Activated CD4-positive, alpha-beta T cell treated with anti-CD3 and anti-CD28 coated beads, Interleukin-2, amount 10 ng/mL, durations not matched to agents 24 days and 14 days (primary cell): ENCODE data around the gene PAQR7. TPM values are rescaled to one million over a fixed set of nuclear protein-coding genes. Genes with fewer than 3 reads are reported as not detected.

Experiments used
- DNase-seq: peaks from one replicate; pipeline ENCODE4 v3.0.0; 2022
- H3K27ac Mint-ChIP-seq: one replicate; pipeline ENCODE4 v1.8.0; 2022; ENCODE audit warnings: mild to moderate bottlenecking, mixed read lengths
- H3K27me3 Mint-ChIP-seq: one replicate; pipeline ENCODE4 v1.8.0; 2022; ENCODE audit warnings: mixed read lengths
- H3K36me3 Mint-ChIP-seq: one replicate; pipeline ENCODE4 v1.8.0; 2022; ENCODE audit warnings: low read depth, mild to moderate bottlenecking, mixed read lengths
- H3K4me1 Mint-ChIP-seq: one replicate; pipeline ENCODE4 v1.8.0; 2021; ENCODE audit warnings: mixed read lengths
- H3K4me3 Mint-ChIP-seq: one replicate; pipeline ENCODE4 v1.8.0; 2022; ENCODE audit warnings: mild to moderate bottlenecking, moderate library complexity, mixed read lengths
- H3K9me3 Mint-ChIP-seq: one replicate; pipeline ENCODE4 v1.8.0; 2021; ENCODE audit warnings: mixed read lengths
- intact Hi-C: fragments of 100-400 bp; cut with micrococcal nuclease; formaldehyde crosslinking; loops from one replicate; pipeline ENCODE4 v1.15.1; 2023
- total RNA-seq: library from RNA; stranded (reverse); gene quantifications from 2 replicates; pipeline ENCODE4 v1.2.3, GENCODE V29; 2022

Gene PAQR7
- total RNA-seq, 1 donor from 2014 or later: 6.8 TPM

DNA sequence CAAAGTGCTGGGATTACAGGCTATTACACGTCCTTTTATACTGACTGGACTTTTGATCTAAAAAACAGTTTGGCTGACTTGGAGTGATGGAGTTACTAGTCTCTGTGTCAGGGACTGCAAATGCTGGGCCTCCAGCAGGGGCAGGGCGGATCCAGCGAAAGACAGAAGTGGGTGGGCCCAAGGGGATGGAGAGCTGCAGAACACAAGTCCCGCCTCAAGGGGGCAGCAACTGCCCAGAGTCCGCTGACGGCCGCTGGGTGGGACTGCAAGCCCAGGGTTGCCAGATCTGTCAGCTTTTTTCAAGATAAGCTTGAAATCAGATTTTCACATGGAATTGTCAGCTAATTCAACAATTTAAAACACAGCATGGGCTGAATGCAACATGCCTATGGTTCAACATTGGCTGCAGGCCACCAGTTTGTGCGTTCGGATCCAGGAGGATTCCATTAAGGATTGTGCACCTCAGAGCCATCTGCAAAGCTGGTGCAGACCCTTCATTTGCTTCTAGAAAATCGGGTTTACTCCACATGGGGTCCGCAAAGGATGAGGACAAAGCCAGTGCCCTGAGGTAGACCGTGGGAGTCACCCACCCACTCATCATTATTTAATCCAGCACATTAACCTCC lies 20.0 kb upstream of the PAQR7 start:
- H3K27me3 Mint-ChIP-seq: no peaks in the 10 kb centered on the region
- no peak overlapping the region for H3K4me3 Mint-ChIP-seq
- peaks cover 24% of the 10 kb centered on the region for H3K4me1 Mint-ChIP-seq
- no peaks in the 10 kb centered on the region for H3K9me3 Mint-ChIP-seq
- peak; percentile 97 for DNase-seq
- H3K36me3 Mint-ChIP-seq: peaks cover 15% of the 10 kb centered on the region
- peak overlapping the region; percentile 64 for H3K27ac Mint-ChIP-seq
- intact Hi-C loops: loop anchor here (1.0 kb wide), 3 partner anchors 10 to 103 kb away; partner anchors contain the start of gene PAFAH2

DNA sequence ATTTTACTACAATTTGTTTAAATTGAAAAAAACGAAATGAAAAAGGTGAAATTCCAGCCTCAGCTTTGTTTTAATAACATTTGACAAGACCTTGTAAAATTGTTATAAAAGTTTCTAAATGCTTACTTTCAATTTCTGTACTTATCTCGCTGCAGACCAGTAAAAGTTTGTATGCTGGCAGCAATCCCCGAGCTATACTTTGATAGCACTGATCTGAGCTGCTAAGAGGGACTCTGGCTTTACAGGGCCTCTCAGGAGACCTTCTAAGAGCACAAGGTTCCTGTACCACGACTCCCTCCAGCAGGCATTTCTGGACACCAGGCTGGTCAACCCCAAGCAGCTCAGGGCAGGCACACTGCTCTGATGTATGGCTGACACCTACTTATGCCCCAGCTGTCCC lies 17.6 kb upstream of the PAQR7 start:
- H3K36me3 Mint-ChIP-seq: peaks cover 15% of the 10 kb centered on the region
- H3K4me3 Mint-ChIP-seq: no peak overlapping the region
- H3K9me3 Mint-ChIP-seq: no peaks in the 10 kb centered on the region
- no peak overlapping the region for H3K27ac Mint-ChIP-seq
- DNase-seq: no peak
- intact Hi-C loops: no loop called here
- no peaks in the 10 kb centered on the region for H3K27me3 Mint-ChIP-seq
- peaks cover 12% of the 10 kb centered on the region for H3K4me1 Mint-ChIP-seq

DNA sequence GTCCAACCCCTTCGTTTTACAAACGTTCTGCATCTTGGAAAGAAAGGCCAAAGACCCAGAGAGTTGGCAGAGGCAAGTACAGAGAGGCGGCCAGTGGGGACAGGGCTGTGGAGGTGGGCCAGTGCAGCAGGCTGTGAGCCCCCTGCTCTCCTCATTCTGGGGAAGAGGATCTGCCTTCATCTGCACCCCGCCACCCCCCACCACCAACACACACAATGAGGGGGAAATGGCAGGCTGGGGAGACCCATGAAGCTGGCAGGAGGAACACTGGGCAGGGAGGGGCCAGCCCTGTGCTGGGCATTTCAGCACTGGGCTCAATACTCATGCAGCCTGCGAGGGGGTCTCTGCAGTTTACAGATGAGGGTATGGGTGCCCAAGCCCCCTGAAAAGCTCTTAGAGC lies 16.1 kb upstream of the PAQR7 start:
- intact Hi-C loops: no loop called here
- peaks cover 12% of the 10 kb centered on the region for H3K4me1 Mint-ChIP-seq
- no peaks in the 10 kb centered on the region for H3K9me3 Mint-ChIP-seq
- H3K27ac Mint-ChIP-seq: no peak overlapping the region
- no peak for DNase-seq
- H3K36me3 Mint-ChIP-seq: peaks cover 17% of the 10 kb centered on the region
- no peaks in the 10 kb centered on the region for H3K27me3 Mint-ChIP-seq
- H3K4me3 Mint-ChIP-seq: no peak overlapping the region

DNA sequence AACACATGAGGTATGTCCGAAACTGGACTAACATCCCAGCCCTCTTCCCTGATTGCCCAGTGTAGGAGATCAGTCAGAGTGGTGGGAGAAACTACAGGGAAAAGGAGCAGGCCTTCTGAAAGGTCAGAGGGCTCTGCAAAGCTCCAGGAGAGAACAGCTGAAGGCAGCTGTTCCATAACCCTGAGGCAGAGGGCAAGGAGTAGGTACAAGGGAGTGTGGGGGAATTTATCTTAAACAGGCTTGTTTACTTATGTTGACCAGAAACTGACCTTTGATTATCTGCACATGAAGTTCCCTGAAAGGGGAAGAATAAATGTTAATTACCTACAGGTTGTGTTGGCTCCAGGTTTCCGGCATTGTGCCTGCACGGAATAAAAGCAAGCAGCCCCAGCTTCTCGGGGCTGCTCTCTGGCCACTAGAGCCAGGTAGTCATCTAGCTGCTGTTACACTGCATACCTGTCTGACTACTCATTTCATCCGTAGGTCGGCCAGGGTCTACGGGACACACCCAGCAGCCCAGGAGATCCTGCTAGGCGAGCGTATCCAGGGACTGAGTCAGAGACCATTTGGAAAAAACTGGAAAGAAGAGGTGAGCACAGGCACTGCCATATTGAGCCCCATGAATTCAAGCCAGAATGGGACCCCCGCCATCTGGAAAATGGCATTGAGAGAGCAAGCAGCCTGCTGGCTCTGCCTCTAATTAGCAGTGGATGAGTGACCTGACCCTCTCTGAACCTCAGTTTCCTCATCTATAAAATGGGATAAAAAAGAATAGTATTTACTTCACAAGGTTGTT lies 14.9 kb upstream of the PAQR7 start:
- no peak for DNase-seq
- Mint-ChIP-seq H3K27ac (no peak overlapping the region), H3K9me3 (no peaks in the 10 kb centered on the region), H3K4me1 (peaks cover 9% of the 10 kb centered on the region), H3K4me3 (no peak overlapping the region), H3K27me3 (no peaks in the 10 kb centered on the region), H3K36me3 (peaks cover 16% of the 10 kb centered on the region)
- intact Hi-C loops: no loop called here

DNA sequence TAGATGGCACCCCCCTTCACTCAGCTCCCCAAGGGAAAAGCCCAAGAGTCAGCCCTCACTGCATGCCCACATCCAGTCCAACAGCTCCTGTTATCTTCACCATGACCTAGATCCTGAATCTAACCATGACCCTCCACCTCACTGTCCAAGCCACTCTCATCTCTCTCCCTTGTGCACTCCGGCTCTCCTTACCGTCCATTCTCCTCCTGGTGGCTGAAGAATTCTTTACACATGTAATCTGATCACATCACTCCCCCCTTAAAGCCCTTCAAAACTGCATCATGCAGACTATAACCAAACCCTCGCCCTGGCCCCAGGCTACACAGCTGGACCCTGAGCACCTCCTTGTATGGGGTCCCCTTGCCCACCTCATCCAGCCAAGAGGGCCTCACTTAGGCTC lies 14.0 kb upstream of the PAQR7 start:
- Mint-ChIP-seq H3K27me3 (no peaks in the 10 kb centered on the region), H3K4me3 (no peak overlapping the region), H3K27ac (no peak overlapping the region), H3K36me3 (peaks cover 14% of the 10 kb centered on the region), H3K9me3 (no peaks in the 10 kb centered on the region), H3K4me1 (peaks cover 4% of the 10 kb centered on the region)
- intact Hi-C loops: no loop called here
- no peak for DNase-seq

DNA sequence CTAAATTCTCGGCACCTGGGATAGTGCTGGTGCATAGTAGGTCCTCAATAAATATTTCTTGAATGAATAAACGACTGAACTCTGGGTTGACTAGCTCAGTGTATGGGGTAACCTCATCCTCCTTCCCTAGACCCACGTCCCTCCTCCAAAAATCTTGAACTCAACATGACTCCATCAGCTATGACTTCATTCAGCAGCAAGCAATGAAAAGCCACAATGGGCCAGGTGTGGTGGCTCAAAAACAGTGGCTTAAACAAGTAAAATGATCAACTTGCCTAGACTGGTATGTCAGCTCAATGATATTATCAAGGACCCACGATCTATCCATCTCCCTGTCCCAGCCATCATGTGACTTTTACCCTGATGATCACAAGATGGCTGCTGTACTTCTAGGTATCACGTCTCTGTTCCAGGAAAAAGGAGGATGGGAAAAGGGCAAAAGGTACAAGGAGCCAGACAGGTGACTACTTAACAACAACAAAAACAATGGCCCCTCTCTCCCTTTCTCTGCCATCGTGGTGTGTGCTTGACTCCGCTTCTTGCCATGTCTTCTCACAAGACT lies 13.0 kb upstream of the PAQR7 start:
- Mint-ChIP-seq H3K27ac (no peak overlapping the region), H3K27me3 (no peaks in the 10 kb centered on the region), H3K9me3 (no peaks in the 10 kb centered on the region), H3K36me3 (peaks cover 12% of the 10 kb centered on the region), H3K4me1 (peaks cover 4% of the 10 kb centered on the region), H3K4me3 (no peak overlapping the region)
- intact Hi-C loops: no loop called here
- no peak for DNase-seq

DNA sequence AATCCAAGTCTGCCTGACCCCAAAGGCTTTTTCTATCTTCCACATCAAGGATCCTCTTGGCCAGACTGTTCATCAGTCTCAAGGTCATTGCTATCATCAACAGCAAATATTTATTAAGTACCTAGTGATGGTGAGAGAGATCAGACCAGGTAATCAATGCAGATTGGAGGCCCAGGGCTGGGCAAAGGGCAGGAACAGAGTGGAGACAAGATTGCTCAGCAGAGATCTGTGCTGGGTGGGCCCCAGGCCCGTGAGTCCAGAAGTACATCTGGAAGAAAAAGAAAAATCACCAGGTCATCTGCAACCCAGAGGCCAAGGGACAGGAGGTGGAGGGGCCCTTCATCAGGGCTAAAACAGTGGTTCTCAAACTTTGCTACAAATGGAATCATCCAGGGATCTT lies 10.1 kb upstream of the PAQR7 start:
- H3K36me3 Mint-ChIP-seq: peaks cover 12% of the 10 kb centered on the region
- no peak overlapping the region for H3K4me3 Mint-ChIP-seq
- intact Hi-C loops: no loop called here
- H3K9me3 Mint-ChIP-seq: no peaks in the 10 kb centered on the region
- no peak for DNase-seq
- no peaks in the 10 kb centered on the region for H3K27me3 Mint-ChIP-seq
- H3K4me1 Mint-ChIP-seq: no peaks in the 10 kb centered on the region
- H3K27ac Mint-ChIP-seq: no peak overlapping the region

DNA sequence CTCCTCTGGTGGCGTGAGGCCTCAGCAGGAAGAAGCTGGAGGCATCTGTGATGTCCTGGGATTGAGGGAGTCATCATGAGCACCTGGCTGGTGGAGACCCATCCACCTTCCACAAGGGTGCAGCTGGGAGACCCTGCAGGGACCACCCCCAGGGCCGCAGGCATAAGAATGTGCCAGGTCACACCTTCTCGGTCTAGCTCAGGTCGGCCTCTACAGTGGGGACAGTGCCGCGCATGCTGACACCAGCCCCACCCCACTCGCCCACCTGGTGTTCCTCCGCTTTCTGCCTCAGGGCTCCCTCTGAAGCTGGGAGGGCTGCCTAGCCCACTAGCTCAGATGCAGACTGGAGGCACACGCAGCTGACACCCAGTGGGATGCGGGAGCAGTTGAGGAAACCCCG lies 5.8 kb upstream of the PAQR7 start:
- H3K4me3 Mint-ChIP-seq: no peak overlapping the region
- peaks cover 12% of the 10 kb centered on the region for H3K27me3 Mint-ChIP-seq
- H3K4me1 Mint-ChIP-seq: peaks cover 2% of the 10 kb centered on the region
- intact Hi-C loops: no loop called here
- no peaks in the 10 kb centered on the region for H3K9me3 Mint-ChIP-seq
- no peak for DNase-seq
- no peak overlapping the region for H3K27ac Mint-ChIP-seq
- no peaks in the 10 kb centered on the region for H3K36me3 Mint-ChIP-seq

DNA sequence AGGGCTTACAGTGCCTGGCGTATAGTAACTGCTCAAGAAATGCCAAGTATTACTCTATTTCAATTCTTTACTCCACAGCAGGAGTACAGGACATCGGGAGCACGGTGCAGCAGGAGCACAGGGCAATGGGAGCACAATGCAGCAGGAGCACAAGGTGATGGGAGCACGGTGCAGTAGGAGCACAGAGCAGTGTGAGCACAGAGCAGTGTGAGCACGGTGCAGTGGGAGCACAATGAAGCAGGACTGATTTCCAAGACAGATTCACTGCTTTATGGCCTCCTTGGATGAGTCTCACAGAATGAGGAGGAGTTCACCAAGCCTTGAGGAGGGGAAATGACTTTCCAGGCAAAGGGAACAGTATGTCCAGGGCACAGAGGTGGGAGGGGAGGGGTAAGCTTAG lies 5.0 kb upstream of the PAQR7 start:
- no peaks in the 10 kb centered on the region for H3K36me3 Mint-ChIP-seq
- intact Hi-C loops: no loop called here
- no peak for DNase-seq
- peaks cover 16% of the 10 kb centered on the region for H3K27me3 Mint-ChIP-seq
- no peak overlapping the region for H3K27ac Mint-ChIP-seq
- no peak overlapping the region for H3K4me3 Mint-ChIP-seq
- peaks cover 2% of the 10 kb centered on the region for H3K4me1 Mint-ChIP-seq
- H3K9me3 Mint-ChIP-seq: no peaks in the 10 kb centered on the region

DNA sequence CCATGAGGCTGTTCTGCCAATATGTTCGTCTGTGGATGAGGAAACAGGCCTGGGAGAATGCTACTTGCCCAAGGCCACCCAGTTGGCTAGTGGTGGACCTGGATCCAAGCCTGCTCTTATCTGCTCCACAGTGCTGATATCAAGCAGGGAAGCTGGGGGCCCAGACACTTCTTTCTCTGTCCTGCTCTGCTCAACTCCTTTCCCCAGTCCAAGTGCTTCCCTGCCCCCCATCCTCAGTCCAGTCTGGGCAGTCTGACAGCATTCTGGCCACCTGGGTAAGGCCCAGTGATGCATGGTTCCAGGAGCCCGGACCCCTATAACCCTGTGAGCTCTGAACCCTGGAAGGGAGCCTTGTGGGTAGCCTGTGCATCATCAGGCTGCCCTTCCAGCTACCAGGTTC lies 4.2 kb upstream of the PAQR7 start:
- H3K9me3 Mint-ChIP-seq: no peaks in the 10 kb centered on the region
- H3K4me3 Mint-ChIP-seq: no peak overlapping the region
- H3K4me1 Mint-ChIP-seq: peaks cover 5% of the 10 kb centered on the region
- no peak for DNase-seq
- H3K36me3 Mint-ChIP-seq: no peaks in the 10 kb centered on the region
- H3K27ac Mint-ChIP-seq: no peak overlapping the region
- intact Hi-C loops: no loop called here
- H3K27me3 Mint-ChIP-seq: peaks cover 20% of the 10 kb centered on the region

DNA sequence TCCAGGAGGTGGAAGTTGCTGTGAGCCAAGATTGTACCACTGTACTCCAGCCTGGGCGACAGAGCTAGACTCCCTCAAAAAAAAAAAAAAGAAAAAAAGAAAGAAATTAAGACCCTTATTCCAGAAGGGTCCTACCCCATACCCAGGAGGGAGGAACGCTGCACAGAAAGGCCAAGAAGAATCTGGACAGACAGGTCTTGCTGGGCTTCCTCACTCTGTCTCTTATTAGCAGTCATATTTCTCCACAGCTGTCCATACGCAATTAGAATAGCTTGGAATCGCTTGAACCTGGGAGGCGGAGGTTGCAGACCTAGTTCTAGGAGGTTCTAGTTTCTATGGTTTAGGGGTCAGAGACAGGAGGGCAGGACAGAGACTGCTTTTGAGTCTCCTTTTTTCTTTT lies 3.2 kb upstream of the PAQR7 start:
- no peak for DNase-seq
- Mint-ChIP-seq H3K9me3 (no peaks in the 10 kb centered on the region), H3K27me3 (peaks cover 20% of the 10 kb centered on the region), H3K27ac (no peak overlapping the region), H3K4me1 (peaks cover 5% of the 10 kb centered on the region), H3K4me3 (no peak overlapping the region), H3K36me3 (no peaks in the 10 kb centered on the region)
- intact Hi-C loops: no loop called here

DNA sequence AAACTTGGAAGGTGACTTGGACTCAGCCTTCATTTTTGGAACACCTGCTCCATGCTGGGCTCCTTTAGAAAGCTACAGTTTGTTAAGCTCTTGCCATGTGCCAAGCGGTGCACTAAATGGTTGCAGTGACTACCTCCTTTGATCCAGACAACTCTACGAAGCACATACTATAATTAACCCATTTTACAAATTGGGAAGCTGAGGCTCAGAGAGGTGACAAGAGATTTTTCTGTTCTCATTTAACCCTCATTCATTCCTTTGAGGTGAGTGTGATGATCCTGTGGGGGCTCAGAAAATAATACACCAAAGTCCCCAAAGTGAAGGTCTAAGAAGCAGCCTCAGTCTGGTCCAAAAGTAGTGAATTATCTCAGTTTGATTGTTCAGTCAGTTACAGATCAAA lies 1.6 kb upstream of the PAQR7 start:
- Mint-ChIP-seq H3K4me1 (peaks cover 5% of the 10 kb centered on the region), H3K27me3 (peaks cover 20% of the 10 kb centered on the region), H3K27ac (no peak overlapping the region), H3K9me3 (no peaks in the 10 kb centered on the region), H3K4me3 (no peak overlapping the region), H3K36me3 (peaks cover 2% of the 10 kb centered on the region)
- DNase-seq: no peak
- intact Hi-C loops: no loop called here

DNA sequence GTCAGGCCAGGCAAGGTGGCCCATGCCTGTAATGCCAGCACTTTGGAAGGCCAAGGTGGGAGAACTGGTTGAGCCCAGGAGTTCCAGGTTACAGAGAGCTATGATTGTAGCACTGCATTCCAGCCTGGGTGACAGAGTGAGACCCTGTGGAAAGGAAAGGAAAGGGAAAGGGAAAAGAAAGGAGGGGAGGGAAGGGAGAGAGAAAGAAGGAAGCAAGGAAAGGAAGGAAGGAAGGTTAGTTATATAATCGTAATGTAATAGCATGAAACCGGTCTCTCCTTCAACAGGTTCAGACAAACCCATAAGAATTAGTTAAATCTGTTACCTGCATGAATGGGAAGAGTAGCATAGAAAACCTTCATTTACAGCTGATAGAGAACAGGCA lies 1.2 kb upstream of the PAQR7 start:
- Mint-ChIP-seq H3K27me3 (peaks cover 20% of the 10 kb centered on the region), H3K4me1 (peaks cover 5% of the 10 kb centered on the region), H3K9me3 (no peaks in the 10 kb centered on the region), H3K27ac (no peak overlapping the region), H3K36me3 (peaks cover 2% of the 10 kb centered on the region), H3K4me3 (no peak overlapping the region)
- intact Hi-C loops: no loop called here
- DNase-seq: no peak

DNA sequence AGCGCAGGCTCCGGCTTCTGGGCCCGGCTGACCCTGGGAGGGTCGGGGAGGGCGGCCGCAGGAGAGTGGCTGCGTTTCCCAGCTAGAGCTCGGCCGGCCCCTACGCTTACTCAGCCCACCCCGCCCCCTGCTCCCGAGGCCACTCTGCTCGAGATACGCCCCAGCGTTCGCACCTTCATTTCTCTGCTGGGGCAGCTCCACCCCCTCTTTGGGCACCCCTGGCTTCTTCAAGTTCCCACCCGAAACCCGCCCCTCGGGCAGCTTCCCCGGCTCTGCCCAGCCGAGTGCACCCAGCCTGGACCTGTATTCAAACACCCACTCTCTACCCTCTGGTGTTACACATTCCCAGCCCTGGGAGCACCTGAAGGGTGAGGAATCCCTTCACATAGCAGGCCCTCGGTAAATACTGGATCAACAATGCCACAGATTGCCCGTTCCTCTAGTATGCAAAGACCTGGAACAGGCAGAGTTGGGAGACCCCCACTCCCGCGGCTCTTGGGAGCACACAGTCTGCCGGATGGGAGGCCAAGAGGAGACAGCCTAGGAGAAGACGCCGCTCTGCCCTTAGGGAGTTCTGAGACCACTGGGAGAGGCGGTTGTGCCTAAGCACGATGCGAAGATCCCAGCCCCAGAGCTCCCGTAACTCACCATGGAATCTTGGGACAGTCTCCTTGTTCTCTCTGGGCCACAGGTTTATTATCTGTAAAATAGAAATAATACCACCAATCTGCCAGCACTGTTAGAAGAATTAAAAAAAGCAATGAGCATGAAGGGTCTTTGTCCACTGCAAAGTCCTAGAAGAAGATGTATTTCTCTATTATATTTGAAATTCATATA lies 566 bp upstream of the PAQR7 start:
- DNase-seq: no peak
- Mint-ChIP-seq H3K36me3 (peaks cover 2% of the 10 kb centered on the region), H3K9me3 (no peaks in the 10 kb centered on the region), H3K4me3 (peak overlapping the region; percentile 75), H3K27me3 (peaks cover 20% of the 10 kb centered on the region), H3K4me1 (peaks cover 5% of the 10 kb centered on the region), H3K27ac (no peak overlapping the region)
- intact Hi-C loops: loop anchor here (2.0 kb wide), 1 partner anchor 15 kb away; no protein-coding TSS in a partner anchor
